ENCODE data around the gene TRIM36. TPM values are rescaled to one million over a fixed set of nuclear protein-coding genes. Genes with fewer than 3 reads are reported as not detected.
A peak's percentile ranks its signal among the peaks of the same experiment; 100 is the strongest.

The TRIM36 gene
- total RNA-seq, 4 donors from 2014 or later = 0.81 to 9.7 (median 2.7) TPM

GRCh38 chr5:115180165-115180709 is 10.5 kb upstream of the TRIM36 start:
- Histone ChIP-seq H3K9me3 (no peaks in the 10 kb centered on the region), H3K36me3 (no peaks in the 10 kb centered on the region), H3K4me3 (peak overlapping the region; percentile 24 to 57), H3K27ac (peak overlapping the region in 3 of 4 donors; percentile 44 to 60 (median 59)), H3K27me3 (peaks cover 70% of the 10 kb centered on the region), H3K4me1 (peaks cover 0 to 24% (median 0%) of the 10 kb centered on the region in 3 donors)
- TF ChIP-seq POLR2AphosphoS5 (IDR thresholded peaks at IDR 0.05) (no peak), POLR2A (IDR thresholded peaks at IDR 0.05) (no peak), EP300 (IDR thresholded peaks at IDR 0.05) (no peak), CTCF (IDR thresholded peaks at IDR 0.05) (no peak)
- peak; percentile 60 for ATAC-seq
- 0 to 1% methylated on average over 4 to 24 of the region's 54 CpGs for WGBS, 2 donors (ENCODE audit: low coverage in 1 of 2)

- Histone ChIP-seq H3K4me1 (peaks cover 0 to 24% (median 0%) of the 10 kb centered on the region in 3 donors), H3K27ac (peak overlapping the region in 2 of 4 donors; percentile 59 to 60), H3K4me3 (peak overlapping the region; percentile 24 to 57), H3K9me3 (no peaks in the 10 kb centered on the region), H3K36me3 (no peaks in the 10 kb centered on the region), H3K27me3 (peaks cover 66% of the 10 kb centered on the region)
- peak; percentile 62 for ATAC-seq
- WGBS, 2 donors (ENCODE audit: low coverage in 1 of 2) = 3% methylated on average over 13 of the region's 56 CpGs; no CpG with 5 or more reads in 1 of the 2 donors
- TF ChIP-seq POLR2A (IDR thresholded peaks at IDR 0.05) (no peak), POLR2AphosphoS5 (IDR thresholded peaks at IDR 0.05) (no peak)
These were observed 9.9 kb upstream of the TRIM36 start for GRCh38 chr5:115179394-115180164.

- no peak for ATAC-seq
- Histone ChIP-seq H3K4me1 (peaks cover 0 to 24% (median 0%) of the 10 kb centered on the region in 3 donors), H3K27ac (peak overlapping the region in 1 of 4 donors; percentile 59), H3K27me3 (peaks cover 60% of the 10 kb centered on the region), H3K4me3 (peak overlapping the region in 1 of 2 donors; percentile 57), H3K36me3 (no peaks in the 10 kb centered on the region), H3K9me3 (no peaks in the 10 kb centered on the region)
- TF ChIP-seq POLR2A (IDR thresholded peaks at IDR 0.05) (no peak), POLR2AphosphoS5 (IDR thresholded peaks at IDR 0.05) (no peak), EP300 (IDR thresholded peaks at IDR 0.05) (no peak), CTCF (IDR thresholded peaks at IDR 0.05) (no peak)
- 43% methylated on average over 7 of the region's 30 CpGs; no CpG with 5 or more reads in 1 of the 2 donors for WGBS, 2 donors (ENCODE audit: low coverage in 1 of 2)
These were observed 9.3 kb upstream of the TRIM36 start for GRCh38 chr5:115179030-115179393.

- TF ChIP-seq POLR2A (IDR thresholded peaks at IDR 0.05) = no peak
- no peak for TF ChIP-seq POLR2AphosphoS5 (IDR thresholded peaks at IDR 0.05)
- TF ChIP-seq CTCF (IDR thresholded peaks at IDR 0.05) = no peak
- TF ChIP-seq EP300 (IDR thresholded peaks at IDR 0.05) = no peak
- H3K27me3 ChIP-seq = peaks cover 41% of the 10 kb centered on the region
- WGBS, 2 donors (ENCODE audit: low coverage in 1 of 2) = 29 to 42% methylated on average over 9 to 14 of the region's 16 CpGs
- H3K36me3 ChIP-seq = no peaks in the 10 kb centered on the region
- H3K4me1 ChIP-seq = peaks cover 0 to 26% (median 5%) of the 10 kb centered on the region in 3 donors
- no peak for ATAC-seq
- no peaks in the 10 kb centered on the region for H3K9me3 ChIP-seq
- H3K27ac ChIP-seq = peak overlapping the region in 3 of 4 donors; percentile 65 to 77 (median 72)
- H3K4me3 ChIP-seq = peak overlapping the region; percentile 59 to 89
These were observed 1.3 kb upstream of the TRIM36 start for GRCh38 chr5:115170929-115171510.

- peaks cover 0 to 26% (median 5%) of the 10 kb centered on the region in 3 donors for H3K4me1 ChIP-seq
- peak overlapping the region; percentile 59 to 89 for H3K4me3 ChIP-seq
- peak; percentile 73 for ATAC-seq
- peak overlapping the region in 3 of 4 donors; percentile 65 to 77 (median 72) for H3K27ac ChIP-seq
- H3K27me3 ChIP-seq = peaks cover 48% of the 10 kb centered on the region
- 0% methylated on average over 1 to 8 of the region's 69 CpGs for WGBS, 2 donors (ENCODE audit: low coverage in 1 of 2)
- TF ChIP-seq POLR2A (IDR thresholded peaks at IDR 0.05) = no peak
- no peaks in the 10 kb centered on the region for H3K9me3 ChIP-seq
- no peaks in the 10 kb centered on the region for H3K36me3 ChIP-seq
These were observed 623 bp upstream of the TRIM36 start for GRCh38 chr5:115170134-115170928.
